CD4-positive, alpha-beta T cell (primary cell): ENCODE data around the gene ADAMTS7. TPM values are rescaled to one million over a fixed set of nuclear protein-coding genes. Genes with fewer than 3 reads are reported as not detected.
"Not testable (repeated sequence)": the region's sequence is repeated elsewhere in the genome, so short reads cannot be mapped to it uniquely, and the experiment has no call there.

Experiments
- ATAC-seq: fragments of 200-7000 bp; cut with Tn5 transposase; one replicate; pipeline ENCODE4 v1.10.0; 2022; ENCODE audit warnings: mild to moderate bottlenecking; ENCODE audit not compliant: poor library complexity
- CTCF ChIA-PET: fragments of 350-600 bp; sonication (Branson Sonifier 250); formaldehyde crosslinking; loops from one replicate; lab custom pipeline; 2021; ENCODE audit warnings: antibody characterized with exemption, inconsistent platforms; lab: Charles Lee
- POLR2A ChIA-PET: fragments of 350-600 bp; sonication (Branson Sonifier 250); formaldehyde crosslinking; loops from one replicate; lab custom pipeline; 2021; ENCODE audit warnings: antibody characterized with exemption, inconsistent platforms; lab: Charles Lee
- DNase-seq, 14 experiments: peaks; one replicate each; pipeline ENCODE4 v3.0.0-alpha.2; 2013 to 2020; ENCODE audit warnings: mixed read lengths in 2 of 14
- H3K27ac ChIP-seq, 2 donors: one replicate each; pipeline versions ENCODE4 v1.5.1 to v1.7.0; 2013; ENCODE audit warnings: low read length in 2 of 2, low read depth in 1 of 2, mild to moderate bottlenecking in 1 of 2
- H3K27me3 ChIP-seq, 2 experiments: 1 replicate in 1 of 2; 2 replicates in 1 of 2; pipeline versions ENCODE4 v1.6.1 to v1.7.0; 2013; ENCODE audit warnings: low read length in 2 of 2, control low read depth in 1 of 2, mild to moderate bottlenecking in 1 of 2, moderate library complexity in 1 of 2; ENCODE audit not compliant: insufficient read depth in 2 of 2, control insufficient read depth in 1 of 2
- H3K36me3 ChIP-seq: one replicate; pipeline ENCODE4 v1.6.1; 2013; ENCODE audit warnings: low read length, control low read depth; ENCODE audit not compliant: insufficient read depth
- H3K4me1 ChIP-seq: one replicate; pipeline ENCODE4 v1.6.1; 2013; ENCODE audit warnings: low read length, control low read depth; ENCODE audit not compliant: insufficient read depth
- H3K4me3 ChIP-seq: one replicate; pipeline ENCODE4 v1.5.1; 2013; ENCODE audit warnings: mild to moderate bottlenecking, low read length, moderate library complexity
- H3K9me3 ChIP-seq, 2 experiments: 1 replicate in 1 of 2; 2 replicates in 1 of 2; pipeline versions ENCODE4 v1.6.1 to v1.7.0; 2013; ENCODE audit warnings: low read length in 2 of 2, mild to moderate bottlenecking in 2 of 2, control low read depth in 1 of 2, moderate library complexity in 1 of 2; ENCODE audit not compliant: control insufficient read depth in 1 of 2, insufficient read depth in 1 of 2
- H3K27ac Mint-ChIP-seq: one replicate; pipeline ENCODE4 v1.8.0; 2020; ENCODE audit warnings: mixed read lengths
- H3K27me3 Mint-ChIP-seq: one replicate; pipeline ENCODE4 v1.8.0; 2021; ENCODE audit warnings: mixed read lengths
- H3K36me3 Mint-ChIP-seq: one replicate; pipeline ENCODE4 v1.8.0; 2021; ENCODE audit warnings: low read depth, mixed read lengths
- H3K4me1 Mint-ChIP-seq: one replicate; pipeline ENCODE4 v1.8.0; 2021; ENCODE audit warnings: low read depth, mixed read lengths
- H3K4me3 Mint-ChIP-seq: one replicate; pipeline ENCODE4 v1.8.0; 2020; ENCODE audit warnings: mild to moderate bottlenecking, mixed read lengths
- H3K9me3 Mint-ChIP-seq: one replicate; pipeline ENCODE4 v1.8.0; 2020; ENCODE audit warnings: mixed read lengths
- intact Hi-C, 2 experiments: fragments of 100-400 bp; cut with DNase I in 1 of 2; cut with micrococcal nuclease in 1 of 2; formaldehyde crosslinking; loops; one replicate each; pipeline versions ENCODE4 v1.15.1 to v1.9.0; 2023 to 2025; cut with DNase I, micrococcal nuclease
- total RNA-seq, 174 experiments: library from RNA in 2 of 174; stranded (reverse) in 2 of 174; gene quantifications; one replicate each; pipeline ENCODE4 v1.2.3 and lab custom pipeline; 2021 to 2026
- TF ChIP-seq, protein P1 (sequence below): fragments of 200-600 bp; IDR thresholded peaks from one replicate; pipeline ENCODE4 v1.8.0; 2022; ENCODE audit warnings: antibody characterized with exemption, mild to moderate bottlenecking

ADAMTS7 gene
- total RNA-seq, 2 experiments from 2014 or later = 0.11 to 0.30 TPM

DNA sequence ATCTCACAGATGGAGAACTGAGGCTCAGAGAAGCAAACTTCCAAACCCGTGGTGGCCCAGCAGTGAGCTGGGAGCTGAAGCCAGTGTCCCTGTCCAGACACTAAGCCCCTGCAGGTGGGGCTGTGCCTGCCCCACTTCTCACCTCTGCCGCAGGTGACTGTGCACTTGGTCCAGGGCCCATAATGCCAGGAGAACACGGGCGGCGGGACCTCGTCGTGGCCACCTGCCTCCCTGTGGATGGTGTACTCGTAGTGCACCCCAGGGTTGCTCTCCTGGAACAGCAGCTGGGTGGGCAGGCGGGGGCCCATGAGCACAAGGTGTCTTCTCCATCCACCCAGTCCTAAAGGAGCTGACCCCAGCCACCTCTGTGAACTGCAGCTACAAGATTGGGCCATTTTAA, 40.2 kb downstream of the ADAMTS7 start:
- CTCF ChIA-PET, H3K36me3 Mint-ChIP-seq, H3K27me3 ChIP-seq, ATAC-seq, H3K4me1 ChIP-seq, H3K9me3 ChIP-seq, H3K27ac Mint-ChIP-seq, H3K27ac ChIP-seq, H3K4me3 Mint-ChIP-seq, DNase-seq, intact Hi-C loops, H3K36me3 ChIP-seq, H3K4me1 Mint-ChIP-seq, POLR2A ChIA-PET, H3K9me3 Mint-ChIP-seq, H3K4me3 ChIP-seq, H3K27me3 Mint-ChIP-seq: not testable (repeated sequence)

DNA sequence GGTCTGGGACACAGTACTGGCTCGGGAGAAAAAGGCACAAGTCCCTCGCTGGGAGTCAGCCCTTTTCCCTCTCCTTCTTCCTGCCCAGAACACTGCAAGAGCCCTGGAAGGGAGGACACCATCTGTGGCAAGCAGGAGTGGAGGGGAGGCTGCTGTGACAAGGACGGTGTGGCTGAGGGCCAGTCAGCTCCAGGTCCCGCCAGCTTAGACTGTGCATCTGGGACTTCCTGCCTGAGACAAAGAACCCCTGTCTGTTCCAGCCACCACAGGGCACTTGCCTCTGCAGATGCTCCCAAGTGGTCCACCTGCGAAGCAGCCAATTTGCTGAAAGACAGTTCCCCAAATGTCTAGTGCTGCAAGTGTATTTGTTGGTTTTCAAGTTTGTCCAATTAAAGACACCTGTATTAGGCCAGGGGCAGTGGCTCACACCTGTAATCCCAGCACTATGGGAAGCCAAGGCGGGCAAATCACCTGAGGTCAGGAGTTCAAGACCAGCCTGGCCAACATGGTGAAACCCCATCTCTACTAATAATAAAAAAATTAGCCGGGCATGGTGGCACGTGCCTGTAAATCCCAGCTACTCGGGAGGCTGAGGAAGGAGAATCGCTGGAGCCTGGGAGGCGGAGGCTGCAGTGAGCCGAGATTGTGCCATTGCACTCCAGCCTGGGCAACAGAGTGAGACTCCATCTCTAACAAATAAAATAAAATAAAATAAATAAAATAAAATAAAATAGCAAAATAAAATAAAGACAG, 41.6 kb downstream of the ADAMTS7 start:
- H3K27ac Mint-ChIP-seq, H3K9me3 ChIP-seq, H3K27me3 ChIP-seq, H3K36me3 ChIP-seq, H3K27me3 Mint-ChIP-seq, H3K4me3 ChIP-seq, CTCF ChIA-PET, POLR2A ChIA-PET, ATAC-seq, H3K36me3 Mint-ChIP-seq, H3K4me1 Mint-ChIP-seq, H3K4me3 Mint-ChIP-seq, H3K27ac ChIP-seq, intact Hi-C loops, H3K9me3 Mint-ChIP-seq, H3K4me1 ChIP-seq, DNase-seq: not testable (repeated sequence)

DNA sequence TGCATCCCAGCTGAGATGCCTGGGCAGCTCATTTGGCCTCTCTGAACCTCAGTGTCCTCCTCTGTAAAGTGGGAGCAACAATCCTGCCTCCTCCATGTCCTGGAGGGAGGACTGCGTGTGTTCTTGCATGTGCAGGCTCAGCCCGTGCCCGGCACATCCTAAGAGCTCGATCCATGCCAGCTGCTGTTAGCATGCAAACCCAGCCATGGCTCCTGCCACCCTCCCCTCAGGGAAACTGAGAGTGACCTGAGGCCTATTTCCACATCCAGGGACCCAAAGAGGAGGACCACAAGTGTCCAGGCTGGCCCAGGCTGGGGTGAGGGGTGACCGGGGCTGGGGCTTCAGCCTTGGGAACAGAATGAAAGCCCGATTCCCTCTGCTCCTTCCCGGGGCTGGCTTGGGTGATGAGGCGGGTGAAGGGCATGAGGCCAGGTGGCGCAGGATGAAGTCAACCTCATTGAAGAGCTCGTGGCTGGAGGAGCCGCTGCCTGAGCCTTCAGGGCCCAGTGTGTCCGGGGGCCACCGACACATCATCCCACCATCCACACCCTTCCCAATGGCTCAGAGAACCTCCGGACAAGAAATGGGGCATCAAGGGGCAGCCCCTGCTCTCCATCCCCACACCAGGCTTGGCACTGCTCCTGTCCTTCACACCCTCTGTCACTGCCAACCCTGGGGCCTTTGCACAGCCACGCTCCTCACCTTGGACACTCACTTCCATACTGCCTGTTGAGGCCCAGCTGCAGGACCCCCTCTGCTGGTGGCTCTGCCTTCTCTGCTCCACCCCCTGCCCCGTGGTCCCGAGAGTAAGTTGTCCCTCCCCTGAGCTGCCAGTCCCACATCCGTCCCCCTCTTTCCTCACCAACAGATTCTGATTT, 42.5 kb downstream of the ADAMTS7 start:
- Mint-ChIP-seq H3K4me3 (no peak overlapping the region), H3K36me3 (no peaks in the 10 kb centered on the region), H3K4me1 (no peaks in the 10 kb centered on the region), H3K27me3 (no peaks in the 10 kb centered on the region), H3K27ac (no peak overlapping the region), H3K9me3 (no peaks in the 10 kb centered on the region)
- H3K4me1 ChIP-seq = no peaks in the 10 kb centered on the region
- H3K27me3 ChIP-seq = no peaks in the 10 kb centered on the region
- no peaks in the 10 kb centered on the region for H3K9me3 ChIP-seq
- no peak for DNase-seq
- no peak overlapping the region for H3K4me3 ChIP-seq
- no peak for ATAC-seq
- no peak overlapping the region for H3K27ac ChIP-seq
- H3K36me3 ChIP-seq = no peaks in the 10 kb centered on the region
- ChIA-PET POLR2A (no interaction called here), CTCF (no interaction called here)
- TF ChIP-seq, protein P1, sequence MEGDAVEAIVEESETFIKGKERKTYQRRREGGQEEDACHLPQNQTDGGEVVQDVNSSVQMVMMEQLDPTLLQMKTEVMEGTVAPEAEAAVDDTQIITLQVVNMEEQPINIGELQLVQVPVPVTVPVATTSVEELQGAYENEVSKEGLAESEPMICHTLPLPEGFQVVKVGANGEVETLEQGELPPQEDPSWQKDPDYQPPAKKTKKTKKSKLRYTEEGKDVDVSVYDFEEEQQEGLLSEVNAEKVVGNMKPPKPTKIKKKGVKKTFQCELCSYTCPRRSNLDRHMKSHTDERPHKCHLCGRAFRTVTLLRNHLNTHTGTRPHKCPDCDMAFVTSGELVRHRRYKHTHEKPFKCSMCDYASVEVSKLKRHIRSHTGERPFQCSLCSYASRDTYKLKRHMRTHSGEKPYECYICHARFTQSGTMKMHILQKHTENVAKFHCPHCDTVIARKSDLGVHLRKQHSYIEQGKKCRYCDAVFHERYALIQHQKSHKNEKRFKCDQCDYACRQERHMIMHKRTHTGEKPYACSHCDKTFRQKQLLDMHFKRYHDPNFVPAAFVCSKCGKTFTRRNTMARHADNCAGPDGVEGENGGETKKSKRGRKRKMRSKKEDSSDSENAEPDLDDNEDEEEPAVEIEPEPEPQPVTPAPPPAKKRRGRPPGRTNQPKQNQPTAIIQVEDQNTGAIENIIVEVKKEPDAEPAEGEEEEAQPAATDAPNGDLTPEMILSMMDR = no peak
- intact Hi-C loops = no loop called here

DNA sequence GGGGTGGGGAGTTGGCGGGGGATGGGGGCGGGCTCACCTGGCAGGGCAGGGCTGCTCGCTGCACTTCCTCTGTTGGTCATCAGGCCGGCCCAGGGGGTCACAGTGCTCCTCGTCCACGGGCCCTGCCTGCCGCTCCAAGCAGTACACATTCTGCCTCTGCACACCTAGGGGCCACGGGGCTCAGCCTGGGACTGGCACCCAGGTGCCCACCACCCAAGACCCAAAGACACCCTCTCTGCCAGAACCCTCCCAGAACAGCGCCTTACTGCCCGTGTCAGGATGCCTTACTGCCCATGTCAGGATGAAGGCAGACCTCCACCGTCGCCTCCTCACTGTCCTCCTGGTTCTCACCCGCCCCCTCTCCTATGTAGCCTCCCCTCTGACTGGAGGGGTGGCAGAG, 43.2 kb downstream of the ADAMTS7 start:
- TF ChIP-seq, protein P1 = no peak
- CTCF ChIA-PET = no interaction called here
- intact Hi-C loops = no loop called here

More for the DNA sequence above, 43.2 kb downstream of the ADAMTS7 start:
- no peaks in the 10 kb centered on the region for H3K9me3 ChIP-seq
- ATAC-seq (no peak), DNase-seq (no peak)
- no peaks in the 10 kb centered on the region for H3K27me3 ChIP-seq
- Mint-ChIP-seq H3K27ac (no peak overlapping the region), H3K27me3 (no peaks in the 10 kb centered on the region), H3K9me3 (no peaks in the 10 kb centered on the region), H3K4me1 (peaks cover 4% of the 10 kb centered on the region), H3K36me3 (no peaks in the 10 kb centered on the region), H3K4me3 (no peak overlapping the region)
- H3K4me3 ChIP-seq = no peak overlapping the region
- H3K4me1 ChIP-seq = no peaks in the 10 kb centered on the region
- H3K36me3 ChIP-seq = no peaks in the 10 kb centered on the region
- no peak overlapping the region for H3K27ac ChIP-seq
- POLR2A ChIA-PET = no interaction called here
